Measurements from ENCODE around the gene MRGPRX3. TPM values are rescaled to one million over a fixed set of nuclear protein-coding genes. Genes with fewer than 3 reads are reported as not detected.

The MRGPRX3 gene
- total RNA-seq, 1 experiment from 2014 or later = not detected

- POLR2A ChIA-PET = no interaction called here
- no TSS peak for BruUV-seq (replicated peaks)
Observed at GRCh38 chr11:18091731-18092130, 40.6 kb upstream of the MRGPRX3 start.

GRCh38 chr11:18093959-18094358 lies 38.4 kb upstream of the MRGPRX3 start:
- Mint-ChIP-seq H3K4me3 (ENCODE audit: unreplicated experiment) (no peak overlapping the region), H3K9me3 (ENCODE audit: unreplicated experiment) (no peaks in the 10 kb centered on the region), H3K27me3 (ENCODE audit: insufficient read depth, unreplicated experiment) (no peaks in the 10 kb centered on the region), H3K27ac (ENCODE audit: unreplicated experiment) (peak overlapping the region; percentile 14), H3K4me1 (ENCODE audit: low read depth, unreplicated experiment) (peaks cover 10% of the 10 kb centered on the region), H3K36me3 (ENCODE audit: insufficient read depth, unreplicated experiment) (peaks cover 36% of the 10 kb centered on the region)
- CTCF ChIA-PET = interaction anchor here (0.6 to 1.3 kb wide), 3 partner anchors 8 to 80 kb away, joined by 3 to 4 read pairs (median 3); no protein-coding TSS in a partner anchor
- DNase-seq = peak in 1 of 2 experiments; percentile 16
- no peak for TF ChIP-seq CTCF (IDR thresholded peaks at IDR 0.05; ENCODE audit: insufficient read depth in 1 of 2, low read depth in 1 of 2, low read length in 1 of 2, severe bottlenecking in 1 of 2, unreplicated experiment in 1 of 2)
- Histone ChIP-seq H3K27me3 (replicated peaks; ENCODE audit: control insufficient read depth, insufficient read depth, low read length) (no peaks in the 10 kb centered on the region), H3K9me3 (no peaks in the 10 kb centered on the region), H3K36me3 (ENCODE audit: control insufficient read depth, insufficient read depth, low read length) (peaks cover 3% of the 10 kb centered on the region), H3K4me3 (ENCODE audit: low read depth, low read length) (no peak overlapping the region), H3K4me1 (peaks cover 17% of the 10 kb centered on the region)
- POLR2A ChIA-PET = interaction anchor here (0.6 to 0.8 kb wide), 2 partner anchors 12 to 300 kb away, joined by 3 to 4 read pairs; partner anchors contain the start of genes LDHA and SAAL1
- no TSS peak for BruUV-seq (replicated peaks)
- intact Hi-C loops (cut with micrococcal nuclease; ENCODE audit: unreplicated experiment) = no loop called here

More at GRCh38 chr11:18091731-18092130, 40.6 kb upstream of the MRGPRX3 start:
- H3K4me3 Mint-ChIP-seq (ENCODE audit: unreplicated experiment) = no peak overlapping the region
- H3K27me3 Mint-ChIP-seq (ENCODE audit: insufficient read depth, unreplicated experiment) = no peaks in the 10 kb centered on the region
- H3K36me3 ChIP-seq (ENCODE audit: control insufficient read depth, insufficient read depth, low read length) = peaks cover 3% of the 10 kb centered on the region
- H3K9me3 ChIP-seq = no peaks in the 10 kb centered on the region
- H3K4me1 Mint-ChIP-seq (ENCODE audit: low read depth, unreplicated experiment) = peaks cover 20% of the 10 kb centered on the region
- peaks cover 49% of the 10 kb centered on the region for H3K36me3 Mint-ChIP-seq (ENCODE audit: insufficient read depth, unreplicated experiment)
- DNase-seq = no peak
- CTCF ChIA-PET = no interaction called here
- H3K4me1 ChIP-seq = peaks cover 26% of the 10 kb centered on the region
- TF ChIP-seq CTCF (IDR thresholded peaks at IDR 0.05; ENCODE audit: insufficient read depth in 1 of 2, low read depth in 1 of 2, low read length in 1 of 2, severe bottlenecking in 1 of 2, unreplicated experiment in 1 of 2) = no peak
- no peaks in the 10 kb centered on the region for H3K27me3 ChIP-seq (replicated peaks; ENCODE audit: control insufficient read depth, insufficient read depth, low read length)
- no peak overlapping the region for H3K27ac Mint-ChIP-seq (ENCODE audit: unreplicated experiment)
- no peaks in the 10 kb centered on the region for H3K9me3 Mint-ChIP-seq (ENCODE audit: unreplicated experiment)
- intact Hi-C loops (cut with micrococcal nuclease; ENCODE audit: unreplicated experiment) = no loop called here
- H3K4me3 ChIP-seq (ENCODE audit: low read depth, low read length) = no peak overlapping the region

GRCh38 chr11:18100926-18101656 lies 31.3 kb upstream of the MRGPRX3 start:
- BruUV-seq (replicated peaks) = no TSS peak
- H3K4me1 Mint-ChIP-seq (ENCODE audit: low read depth, unreplicated experiment) = peaks cover 6% of the 10 kb centered on the region
- no peaks in the 10 kb centered on the region for H3K36me3 ChIP-seq (ENCODE audit: control insufficient read depth, insufficient read depth, low read length)
- H3K4me1 ChIP-seq = peaks cover 4% of the 10 kb centered on the region; the same call in 1 of the 2 replicates
- intact Hi-C loops (cut with micrococcal nuclease; ENCODE audit: unreplicated experiment) = no loop called here
- no peak overlapping the region for H3K27ac Mint-ChIP-seq (ENCODE audit: unreplicated experiment)
- no peak overlapping the region for H3K4me3 ChIP-seq (ENCODE audit: low read depth, low read length)
- no peak for DNase-seq
- H3K4me3 Mint-ChIP-seq (ENCODE audit: unreplicated experiment) = no peak overlapping the region
- H3K27me3 Mint-ChIP-seq (ENCODE audit: insufficient read depth, unreplicated experiment) = no peaks in the 10 kb centered on the region
- no peaks in the 10 kb centered on the region for H3K9me3 Mint-ChIP-seq (ENCODE audit: unreplicated experiment)
- H3K9me3 ChIP-seq = no peaks in the 10 kb centered on the region
- H3K36me3 Mint-ChIP-seq (ENCODE audit: insufficient read depth, unreplicated experiment) = peaks cover 39% of the 10 kb centered on the region
- ChIA-PET POLR2A (no interaction called here), CTCF (no interaction called here)
- TF ChIP-seq CTCF (IDR thresholded peaks at IDR 0.05; ENCODE audit: insufficient read depth in 1 of 2, low read depth in 1 of 2, low read length in 1 of 2, severe bottlenecking in 1 of 2, unreplicated experiment in 1 of 2) = no peak
- H3K27me3 ChIP-seq (replicated peaks; ENCODE audit: control insufficient read depth, insufficient read depth, low read length) = no peaks in the 10 kb centered on the region
